Measurements from ENCODE around the gene AP3B2.
A peak's percentile ranks its signal among the peaks of the same experiment; 100 is the strongest.

The AP3B2 gene

DNA sequence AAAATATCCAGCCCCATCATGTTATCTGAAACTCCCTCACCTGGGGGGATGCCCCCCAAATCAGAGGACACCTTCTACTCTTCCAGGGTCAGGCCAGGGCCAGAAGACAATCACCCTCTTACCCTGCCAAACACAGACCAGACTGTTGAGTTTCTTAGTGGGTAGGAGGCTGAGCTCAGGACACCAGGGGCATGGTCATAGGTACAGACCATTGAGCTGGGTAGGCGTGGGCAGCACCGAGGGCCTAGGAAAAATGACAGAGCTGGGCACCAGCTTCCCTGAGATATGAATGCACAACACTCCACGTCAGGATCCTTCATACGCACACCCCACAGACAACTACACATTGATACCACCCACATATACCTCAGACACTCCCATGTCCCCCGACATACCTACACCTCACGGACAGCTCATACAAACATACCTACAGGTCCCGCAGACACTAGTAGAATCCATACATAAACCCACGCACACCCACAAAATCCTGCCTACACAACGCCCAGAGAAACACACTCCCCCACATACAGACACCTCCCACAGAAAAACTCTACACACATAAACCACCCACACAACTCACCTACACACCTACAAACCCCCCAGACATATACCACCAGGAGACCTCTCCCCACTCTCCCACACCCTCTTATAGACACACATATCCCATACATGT is 11.8 kb downstream of the AP3B2 start:
- no peak for DNase-seq

- DNase-seq: no peak
These were observed 17.5 kb downstream of the AP3B2 start for GRCh38 chr15:82692171-82692570.

GRCh38 chr15:82689147-82689546 is 20.5 kb downstream of the AP3B2 start:
- DNase-seq: no peak

DNA sequence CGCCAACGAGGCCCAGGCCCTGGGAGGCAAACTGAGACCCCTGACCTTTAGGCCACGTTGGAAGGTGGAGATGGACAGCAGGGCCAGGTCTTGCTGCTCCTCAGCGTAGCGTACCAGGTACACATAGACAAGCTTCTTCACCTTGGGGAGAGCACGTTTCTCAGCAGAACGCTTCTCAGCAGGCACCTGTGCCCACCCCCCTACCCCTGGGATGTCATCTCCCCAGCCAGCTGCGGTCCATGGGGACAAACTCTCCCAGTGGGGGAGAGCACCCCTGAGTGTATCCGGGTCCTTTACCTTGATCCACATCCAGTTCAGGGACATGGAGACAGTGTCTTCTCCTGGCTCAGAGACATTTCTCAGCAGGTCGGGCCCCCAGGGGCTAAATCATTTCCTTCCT is 21.0 kb downstream of the AP3B2 start:
- DNase-seq: no peak

DNA sequence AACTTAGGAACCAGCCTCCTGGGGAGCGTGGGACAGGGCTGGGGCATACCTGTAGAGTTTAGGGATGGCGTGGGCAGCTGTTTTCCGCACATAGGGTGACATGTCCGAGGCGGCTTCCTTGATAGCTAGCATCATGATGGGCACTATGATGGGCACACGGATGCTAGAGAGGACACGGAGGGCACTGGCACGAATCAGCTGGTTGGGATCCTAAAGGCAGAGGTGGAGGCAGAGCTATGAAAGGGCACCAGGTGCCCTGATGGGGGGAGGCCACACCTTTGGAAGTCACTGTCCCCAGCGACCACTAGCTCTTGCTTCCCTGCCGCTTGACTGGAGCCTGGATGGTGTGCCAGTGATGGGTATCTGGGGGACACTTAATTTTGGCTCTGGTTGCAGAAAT is 28.3 kb downstream of the AP3B2 start:
- no peak for DNase-seq

- peak; percentile 10 for DNase-seq
These were observed 29.2 kb downstream of the AP3B2 start for GRCh38 chr15:82680200-82681102.

- no peak for DNase-seq
These were observed 30.0 kb downstream of the AP3B2 start for GRCh38 chr15:82679626-82680199.

DNA sequence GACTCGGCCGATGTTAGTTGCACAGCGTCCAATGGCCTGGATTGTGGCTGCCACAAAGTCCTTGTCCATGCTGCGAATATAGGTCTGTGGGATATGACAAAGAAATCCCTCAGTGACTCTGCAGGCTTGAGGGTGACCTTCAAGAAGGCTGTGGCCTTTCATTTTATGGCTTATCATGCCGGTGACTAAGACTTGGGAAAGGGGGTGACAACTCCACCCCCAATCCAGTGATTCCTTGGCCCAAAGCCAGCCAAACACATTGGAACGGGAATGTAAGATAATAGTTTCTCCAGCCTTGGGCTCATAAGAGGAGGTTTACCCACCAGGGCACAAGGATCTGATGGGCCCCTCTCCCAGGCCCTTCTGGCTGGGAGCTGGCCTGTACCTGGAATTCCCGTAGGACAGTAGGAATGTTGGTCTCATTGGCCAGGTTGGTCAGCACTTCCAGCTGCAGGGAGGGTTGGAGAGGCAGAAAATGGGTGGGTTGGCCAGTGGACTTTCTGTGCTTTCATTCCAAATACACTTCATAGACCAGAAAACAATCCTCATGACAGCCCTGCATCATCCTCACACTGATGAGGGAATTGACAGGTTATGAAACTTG is 31.9 kb downstream of the AP3B2 start:
- no peak for DNase-seq

- DNase-seq: no peak
These were observed 34.8 kb downstream of the AP3B2 start for GRCh38 chr15:82674873-82675272.

- no peak for DNase-seq
These were observed 39.0 kb downstream of the AP3B2 start for GRCh38 chr15:82670699-82671098.

- DNase-seq: no peak
These were observed 43.1 kb downstream of the AP3B2 start for GRCh38 chr15:82666606-82667005.

GRCh38 chr15:82664021-82664420 is 45.7 kb downstream of the AP3B2 start:
- no peak for DNase-seq

- no peak for DNase-seq
These were observed 46.5 kb downstream of the AP3B2 start for GRCh38 chr15:82663186-82663600.

GRCh38 chr15:82662641-82663040 is 47.0 kb downstream of the AP3B2 start:
- no peak for DNase-seq

GRCh38 chr15:82660378-82660777 is 49.3 kb downstream of the AP3B2 start:
- DNase-seq: no peak

DNA sequence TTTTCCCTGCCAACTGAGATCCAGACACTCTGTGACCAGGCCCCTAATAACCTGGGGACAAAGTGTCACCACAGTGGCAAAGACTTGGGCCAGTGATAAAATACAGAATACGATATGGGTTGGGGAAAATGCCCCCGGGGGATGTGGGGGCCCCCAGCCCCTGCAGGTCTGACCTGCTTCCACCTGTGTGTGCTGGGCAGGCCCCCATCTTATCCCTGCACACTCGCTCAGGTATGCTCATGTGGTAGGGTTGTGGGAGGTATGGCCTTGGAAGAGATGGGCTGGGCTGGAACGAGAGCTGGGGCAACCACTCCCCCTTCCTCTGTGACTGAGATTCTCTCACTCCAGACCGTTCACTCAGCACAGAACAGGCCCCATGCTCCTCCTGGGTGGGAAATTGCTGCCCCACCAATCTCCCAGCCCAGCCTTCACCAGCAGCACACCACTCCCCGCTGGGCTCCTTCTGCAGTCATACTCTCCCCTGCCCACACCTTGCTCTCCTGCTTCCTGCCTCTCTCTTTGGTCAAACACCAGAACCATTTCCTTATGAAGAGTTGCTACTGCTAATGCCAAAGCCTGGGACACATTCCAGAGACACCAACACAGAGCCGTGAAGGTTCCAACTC is 52.9 kb downstream of the AP3B2 start:
- DNase-seq: no peak

- DNase-seq: no peak
These were observed 54.1 kb downstream of the AP3B2 start for GRCh38 chr15:82655606-82656005.

DNA sequence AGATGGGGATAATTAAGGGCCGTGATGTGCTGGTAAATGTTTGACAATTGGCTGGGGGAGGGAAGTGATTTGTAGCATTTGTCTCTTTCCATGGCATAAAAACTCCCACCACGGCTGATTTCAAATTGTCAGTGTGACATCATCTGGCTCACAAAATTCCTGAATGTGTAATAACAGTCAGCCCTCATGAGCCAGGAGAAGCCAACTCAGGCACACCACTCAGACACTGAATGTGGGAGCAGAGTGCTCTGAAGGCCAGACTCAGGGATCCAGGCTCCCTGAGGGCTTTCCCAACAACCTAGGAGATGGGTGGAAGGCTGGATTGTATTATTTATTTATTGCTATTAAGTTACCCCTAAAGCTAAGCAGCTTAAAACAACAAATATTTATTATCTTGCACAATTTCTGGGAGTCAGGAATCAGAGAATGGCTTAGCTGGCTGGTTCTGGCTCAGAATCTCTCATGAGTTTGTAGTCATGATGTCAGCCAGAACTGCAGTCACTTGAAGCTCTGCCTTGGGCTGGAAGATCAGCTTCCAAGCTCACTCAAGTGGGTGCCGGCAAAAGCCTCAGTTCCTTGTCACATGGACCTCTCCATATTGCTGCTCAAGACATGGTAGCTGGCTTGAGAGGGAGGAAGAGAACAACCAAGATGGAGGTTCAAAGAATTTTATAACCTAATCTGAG is 56.0 kb downstream of the AP3B2 start:
- no peak for DNase-seq

GRCh38 chr15:82651708-82652107 is 58.0 kb downstream of the AP3B2 start:
- DNase-seq: no peak

DNA sequence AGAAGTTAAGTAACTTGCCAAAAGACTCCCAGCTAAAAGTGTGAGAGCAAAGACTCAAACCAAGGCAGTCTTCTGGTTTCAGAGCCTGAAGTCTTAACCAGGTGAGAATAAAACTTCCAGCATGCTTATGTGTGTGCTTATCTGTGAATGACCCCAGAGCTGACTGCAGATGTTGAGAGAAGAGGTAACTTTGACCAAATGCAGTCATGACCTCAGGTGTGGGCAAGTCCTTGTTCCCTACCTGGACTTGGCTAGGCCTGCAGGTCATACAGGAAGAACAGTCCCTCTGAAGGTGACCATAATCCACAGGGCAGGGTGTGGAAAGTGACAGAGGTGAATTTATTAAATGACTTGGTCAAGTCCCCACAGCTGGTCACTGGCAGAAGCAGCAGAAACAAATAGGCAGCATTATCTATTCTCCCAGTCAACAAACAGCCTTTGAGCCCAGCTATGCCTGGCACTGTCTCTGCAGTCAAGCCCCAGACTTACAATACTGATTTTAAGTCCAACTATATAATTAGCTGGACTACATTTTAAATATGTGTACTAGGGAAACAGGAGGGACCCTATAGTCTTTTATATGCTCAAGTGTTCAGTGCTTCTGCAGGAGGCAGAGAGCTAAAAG is 59.5 kb downstream of the AP3B2 start:
- DNase-seq: no peak

DNA sequence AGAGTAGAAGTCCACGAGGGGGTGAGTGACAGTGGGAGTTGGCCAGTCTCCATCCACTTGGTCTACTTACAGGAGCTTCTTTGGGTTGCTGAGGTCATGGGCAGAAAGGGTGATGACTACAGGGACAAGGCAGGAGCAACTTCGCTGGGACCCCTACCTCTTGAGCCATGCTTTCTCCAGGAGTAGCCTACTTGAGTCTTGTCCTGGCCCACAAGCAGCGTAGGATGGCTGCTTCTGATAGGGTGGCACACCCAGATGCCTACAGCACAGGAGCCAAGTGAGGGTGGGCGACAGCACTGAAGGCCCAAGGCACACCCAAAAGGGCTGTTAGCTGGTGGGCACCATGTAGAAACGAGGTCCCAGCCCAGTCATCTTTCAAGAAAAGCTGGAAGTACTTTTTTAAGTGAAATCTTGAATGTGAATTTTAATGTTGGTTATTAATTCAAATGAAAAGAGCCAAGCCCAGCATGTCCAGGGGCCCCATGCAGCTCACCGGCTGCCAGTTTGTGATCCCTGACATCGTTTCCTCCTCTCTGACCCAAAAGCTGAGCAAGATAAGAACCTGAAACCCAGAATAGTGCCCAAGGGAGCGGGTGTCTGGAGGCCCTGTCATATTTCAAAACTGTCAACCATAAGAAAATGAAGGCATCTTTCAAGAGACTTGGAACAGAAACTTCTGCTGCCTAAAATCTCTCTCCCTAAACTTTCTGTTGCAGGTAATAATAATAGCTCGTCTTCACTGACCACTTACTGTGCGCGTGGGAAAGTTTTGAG is 60.3 kb downstream of the AP3B2 start:
- DNase-seq: no peak

Data from NCI-H2081 treated with DMSO at 0.1 percent for 48 hours (cell line).